Neuronal stem cell (in vitro differentiated cells): ENCODE measurements around the gene PDZD11.
"Not testable (repeated sequence)": the region's sequence is repeated elsewhere in the genome, so short reads cannot be mapped to it uniquely, and the experiment has no call there.

Source experiments
- DNase-seq: peaks from one replicate; pipeline ENCODE4 v3.0.0-alpha.2; 2013; ENCODE audit warnings: low spot score
- H2AFZ ChIP-seq: one replicate; pipeline ENCODE4 v1.6.1; 2013; ENCODE audit warnings: mild to moderate bottlenecking, low read length, inconsistent platforms
- H2AK5ac ChIP-seq: 2 replicates; pipeline ENCODE4 v1.6.1; 2013; ENCODE audit warnings: low read depth, mild to moderate bottlenecking, inconsistent platforms, low read length, moderate library complexity, mixed read lengths
- H2BK120ac ChIP-seq: 2 replicates; pipeline ENCODE4 v1.6.1; 2013; ENCODE audit warnings: low read depth, mild to moderate bottlenecking, inconsistent platforms, low read length, moderate library complexity, mixed read lengths
- H2BK12ac ChIP-seq: one replicate; pipeline ENCODE4 v1.6.1; 2013; ENCODE audit warnings: low read length, inconsistent platforms
- H2BK15ac ChIP-seq: 2 replicates; pipeline ENCODE4 v1.6.1; 2013; ENCODE audit warnings: mild to moderate bottlenecking, low read length, inconsistent platforms, mixed read lengths
- H2BK5ac ChIP-seq: one replicate; pipeline ENCODE4 v1.6.1; 2013; ENCODE audit warnings: inconsistent platforms, mild to moderate bottlenecking, low read length, moderate library complexity
- H3K14ac ChIP-seq: one replicate; pipeline ENCODE4 v1.6.1; 2013; ENCODE audit warnings: low read length, inconsistent platforms
- H3K18ac ChIP-seq: 2 replicates; pipeline ENCODE4 v1.6.1; 2013; ENCODE audit warnings: low read length, inconsistent platforms
- H3K23ac ChIP-seq: 2 replicates; pipeline ENCODE4 v1.6.1; 2013; ENCODE audit warnings: low read depth, mild to moderate bottlenecking, mixed read lengths, low read length, inconsistent platforms; ENCODE audit not compliant: poor library complexity
- H3K27ac ChIP-seq: replicated peaks from 3 replicates; pipeline ENCODE4 v1.5.1; 2013; ENCODE audit warnings: low read length, inconsistent platforms
- H3K27me3 ChIP-seq, 3 experiments: 2 replicates each; pipeline ENCODE4 v1.6.1; 2013; ENCODE audit warnings: low read length in 3 of 3, mild to moderate bottlenecking in 2 of 3, inconsistent platforms in 1 of 3, low read depth in 1 of 3, mixed read lengths in 1 of 3, moderate library complexity in 1 of 3; ENCODE audit not compliant: control insufficient read depth in 3 of 3, insufficient read depth in 3 of 3
- H3K36me3 ChIP-seq, 2 donors: replicated peaks in 1 of 2; 2 replicates each; pipeline ENCODE4 v1.6.1; 2013; ENCODE audit warnings: low read length in 2 of 2; ENCODE audit not compliant: control insufficient read depth in 2 of 2, insufficient read depth in 2 of 2
- H3K4ac ChIP-seq: 2 replicates; pipeline ENCODE4 v1.6.1; 2013; ENCODE audit warnings: inconsistent platforms, mild to moderate bottlenecking, low read length, moderate library complexity
- H3K4me1 ChIP-seq, 2 donors: 1 replicate in 1 of 2; 2 replicates in 1 of 2; pipeline ENCODE4 v1.6.1; 2013; ENCODE audit warnings: low read length in 2 of 2, low read depth in 1 of 2; ENCODE audit not compliant: control insufficient read depth in 2 of 2, insufficient read depth in 1 of 2
- H3K4me2 ChIP-seq: one replicate; pipeline ENCODE4 v1.6.1; 2013; ENCODE audit warnings: mild to moderate bottlenecking, low read length, inconsistent platforms; ENCODE audit not compliant: insufficient read depth, poor library complexity, severe bottlenecking
- H3K4me3 ChIP-seq, 2 donors: 2 replicates each; pipeline ENCODE4 v1.5.1; 2013; ENCODE audit warnings: low read length in 2 of 2, mild to moderate bottlenecking in 2 of 2, inconsistent platforms in 1 of 2, moderate library complexity in 1 of 2
- H3K79me1 ChIP-seq: one replicate; pipeline ENCODE4 v1.6.1; 2013; ENCODE audit warnings: low read depth, mild to moderate bottlenecking, inconsistent platforms, low read length, moderate library complexity
- H3K9ac ChIP-seq: one replicate; pipeline ENCODE4 v1.6.1; 2013; ENCODE audit warnings: mild to moderate bottlenecking, low read depth, low read length, inconsistent platforms; ENCODE audit not compliant: poor library complexity
- H3K9me3 ChIP-seq, 2 donors: replicated peaks in 1 of 2; 2 replicates each; pipeline versions ENCODE3 to v1.6.1; 2013; ENCODE audit warnings: low read length in 2 of 2, mild to moderate bottlenecking in 2 of 2, inconsistent platforms in 1 of 2, low read depth in 1 of 2, mixed read lengths in 1 of 2, moderate library complexity in 1 of 2; ENCODE audit not compliant: control insufficient read depth in 2 of 2, insufficient read depth in 1 of 2
- H4K8ac ChIP-seq: one replicate; pipeline ENCODE4 v1.6.1; 2013; ENCODE audit warnings: low read depth, mild to moderate bottlenecking, inconsistent platforms, low read length, moderate library complexity
- H4K91ac ChIP-seq: one replicate; pipeline ENCODE4 v1.6.1; 2013; ENCODE audit warnings: low read length, low read depth, mild to moderate bottlenecking, inconsistent platforms; ENCODE audit not compliant: poor library complexity
- WGBS, 2 donors: extraction: QIAGEN DNeasy Blood & Tissue Kit; methylation state at CpG; one replicate each; pipeline ENCODE4 v1.1.7; 2013; ENCODE audit warnings: missing lambda C conversion rate in 2 of 2, mixed read lengths in 1 of 2; ENCODE audit not compliant: insufficient read length in 2 of 2, insufficient replicate concordance in 1 of 2; ENCODE audit errors: extremely low coverage in 2 of 2; 5-methylcytosine and 5-hydroxymethylcytosine counted together

PDZD11 gene

DNA sequence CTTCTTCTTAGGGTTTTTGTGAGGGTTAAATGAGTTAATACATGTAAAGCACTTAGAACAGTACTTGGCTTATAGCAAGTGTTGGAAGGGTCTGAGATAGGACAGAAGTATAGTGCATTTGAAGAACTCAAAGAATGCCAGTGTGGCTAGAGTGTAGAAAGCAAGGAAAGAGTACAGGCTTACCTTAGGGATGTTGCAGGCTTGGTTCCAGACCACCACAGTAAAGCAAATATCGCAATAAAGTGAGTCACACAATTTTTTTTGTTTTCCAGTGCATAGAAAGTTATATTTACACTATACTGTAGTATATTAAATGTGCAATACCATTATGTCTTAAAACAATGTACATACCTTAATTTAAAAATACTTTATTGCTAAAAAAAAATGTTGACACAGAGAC lies 41.4 kb upstream of the PDZD11 start:
- Histone ChIP-seq H2BK120ac (no peak overlapping the region), H2BK12ac (no peak overlapping the region), H3K9ac (no peak overlapping the region), H3K14ac (no peak overlapping the region), H3K4ac (no peak overlapping the region), H3K36me3 (peaks cover 0 to 83% of the 10 kb centered on the region in 2 donors), H3K27ac (no peak overlapping the region), H4K91ac (no peak overlapping the region), H3K4me1 (no peaks in the 10 kb centered on the region), H3K18ac (no peak overlapping the region), H2AK5ac (no peak overlapping the region), H2AFZ (no peak overlapping the region), H2BK15ac (no peak overlapping the region), H2BK5ac (no peak overlapping the region), H3K79me1 (no peaks in the 10 kb centered on the region), H3K4me3 (no peak overlapping the region), H4K8ac (no peak overlapping the region), H3K23ac (no peak overlapping the region), H3K9me3 (no peaks in the 10 kb centered on the region), H3K4me2 (no peak overlapping the region), H3K27me3 (peaks cover 0 to 3% (median 0%) of the 10 kb centered on the region in 3 experiments)
- WGBS, 2 donors: no CpG with 5 or more reads among the region's 1 CpG
- DNase-seq: no peak

DNA sequence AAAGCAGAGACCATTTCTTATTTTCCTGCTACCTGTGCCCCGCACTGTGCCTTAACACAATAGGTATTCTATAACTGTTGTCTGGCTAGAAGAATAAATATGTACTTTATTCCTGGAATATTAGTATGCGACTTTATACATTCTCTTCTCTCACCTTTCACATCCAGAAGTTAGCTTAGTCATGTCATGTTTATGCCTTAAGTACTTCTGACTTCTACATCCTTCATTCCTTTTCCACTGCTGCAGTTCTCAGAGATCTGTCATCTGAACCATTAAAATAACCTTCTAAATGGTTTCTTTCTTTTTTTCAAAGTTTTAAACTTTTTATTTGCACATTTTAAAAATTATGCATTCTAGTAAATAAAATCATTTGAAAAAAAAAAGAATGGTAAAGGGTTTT lies 34.6 kb upstream of the PDZD11 start:
- WGBS, 2 donors: no CpG with 5 or more reads among the region's 2 CpGs

DNA sequence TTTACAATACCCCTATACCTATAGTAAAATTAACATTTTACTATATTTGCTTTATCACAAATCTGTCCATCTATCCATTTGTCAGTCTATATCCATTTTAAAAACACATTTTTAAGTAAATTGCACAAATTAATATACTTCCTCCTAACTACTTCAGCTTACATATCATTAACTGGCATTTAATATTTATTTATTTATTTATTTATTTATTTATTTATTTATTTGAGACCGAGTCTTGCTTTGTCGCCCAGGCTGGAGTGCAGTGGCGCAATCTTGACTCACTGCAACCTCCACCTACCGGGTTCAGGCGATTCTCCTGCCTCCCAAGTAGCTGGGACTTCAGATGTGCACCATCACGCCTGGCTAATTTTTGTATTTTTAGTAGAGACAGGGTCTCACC lies 33.9 kb upstream of the PDZD11 start:
- H2BK12ac ChIP-seq, H3K79me1 ChIP-seq, DNase-seq, H3K23ac ChIP-seq, H2BK120ac ChIP-seq, H3K4me1 ChIP-seq, H3K9ac ChIP-seq, H2AFZ ChIP-seq, H3K4me2 ChIP-seq, H3K27me3 ChIP-seq, H2BK15ac ChIP-seq, H3K14ac ChIP-seq, H3K9me3 ChIP-seq, H3K27ac ChIP-seq, H3K18ac ChIP-seq, H4K91ac ChIP-seq, H3K4ac ChIP-seq, H2AK5ac ChIP-seq, H2BK5ac ChIP-seq, H3K4me3 ChIP-seq, H4K8ac ChIP-seq: not testable (repeated sequence)
- H3K36me3 ChIP-seq: peaks cover 0 to 36% of the 10 kb centered on the region in 2 donors
- no CpG with 5 or more reads among the region's 6 CpGs for WGBS, 2 donors

More for the DNA sequence above, 34.6 kb upstream of the PDZD11 start:
- Histone ChIP-seq H3K9ac (no peak overlapping the region), H4K8ac (no peak overlapping the region), H2BK12ac (no peak overlapping the region), H2AFZ (no peak overlapping the region), H3K4ac (no peak overlapping the region), H3K27ac (no peak overlapping the region), H3K4me3 (no peak overlapping the region), H3K14ac (no peak overlapping the region), H2BK120ac (no peak overlapping the region), H3K23ac (no peak overlapping the region), H3K27me3 (no peaks in the 10 kb centered on the region), H2AK5ac (no peak overlapping the region), H4K91ac (no peak overlapping the region), H3K36me3 (peaks cover 0 to 39% of the 10 kb centered on the region in 2 donors), H3K18ac (no peak overlapping the region), H2BK15ac (no peak overlapping the region), H3K4me2 (no peak overlapping the region), H3K9me3 (no peaks in the 10 kb centered on the region), H3K4me1 (no peaks in the 10 kb centered on the region), H3K79me1 (peaks cover 2% of the 10 kb centered on the region), H2BK5ac (no peak overlapping the region)
- no peak for DNase-seq

DNA sequence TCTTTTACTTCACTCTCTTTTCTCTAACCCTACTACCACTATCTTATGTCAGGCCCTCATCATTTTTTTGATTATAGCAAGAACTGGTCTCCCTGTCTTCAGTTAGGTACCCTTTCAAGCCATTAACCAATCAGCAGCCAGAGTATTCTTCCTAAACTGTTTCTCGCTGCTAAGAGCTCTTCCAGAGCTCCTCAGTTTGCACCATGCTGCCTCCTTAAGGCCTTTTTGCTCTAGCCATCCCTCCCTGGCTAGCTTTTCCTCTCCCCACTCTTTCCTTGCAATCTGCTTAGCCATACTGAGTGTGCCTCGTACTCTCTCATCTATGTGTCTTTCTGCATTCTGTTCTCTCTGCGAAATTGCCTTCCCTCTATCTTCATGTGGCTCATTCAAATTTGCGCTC lies 33.1 kb upstream of the PDZD11 start:
- Histone ChIP-seq H3K14ac (no peak overlapping the region), H3K27me3 (no peaks in the 10 kb centered on the region), H3K9me3 (no peaks in the 10 kb centered on the region), H2BK5ac (no peak overlapping the region), H2AK5ac (no peak overlapping the region), H3K4me1 (no peaks in the 10 kb centered on the region), H3K79me1 (peaks cover 2% of the 10 kb centered on the region), H3K27ac (no peak overlapping the region), H3K4me2 (no peak overlapping the region), H3K4ac (no peak overlapping the region), H3K18ac (no peak overlapping the region), H4K91ac (no peak overlapping the region), H3K4me3 (no peak overlapping the region), H2BK15ac (no peak overlapping the region), H3K36me3 (peaks cover 0 to 31% of the 10 kb centered on the region in 2 donors), H2AFZ (no peak overlapping the region), H4K8ac (no peak overlapping the region), H3K23ac (no peak overlapping the region), H3K9ac (no peak overlapping the region), H2BK12ac (no peak overlapping the region), H2BK120ac (no peak overlapping the region)
- WGBS, 2 donors: no CpG with 5 or more reads among the region's 4 CpGs
- no peak for DNase-seq
